HEK293 (cell line): Measurements from ENCODE around the gene PRR16.

Experiments
- KLF7 ChIP-seq: fragments of 450-650 bp; formaldehyde crosslinking; IDR thresholded peaks from 2 replicates; pipeline ENCODE4 v1.5.1; 2016; ENCODE audit warnings: missing biosample characterization, missing genetic modification characterization, borderline replicate concordance
- OVOL3 ChIP-seq: fragments of 450-650 bp; formaldehyde crosslinking; IDR thresholded peaks from 2 replicates; pipeline ENCODE4 v1.5.1; 2016; ENCODE audit warnings: missing biosample characterization, missing genetic modification characterization
- SCRT1 ChIP-seq: fragments of 450-650 bp; formaldehyde crosslinking; IDR thresholded peaks from 2 replicates; pipeline ENCODE4 v1.5.1; 2016; ENCODE audit warnings: missing biosample characterization, missing genetic modification characterization, borderline replicate concordance
- SP7 ChIP-seq: fragments of 450-650 bp; formaldehyde crosslinking; IDR thresholded peaks from 2 replicates; pipeline ENCODE4 v1.5.1; 2016; ENCODE audit warnings: missing biosample characterization, missing genetic modification characterization
- TCF7L2 ChIP-seq: IDR thresholded peaks from 2 replicates; pipeline ENCODE4 v1.6.1; 2011; ENCODE audit warnings: low read depth, mild to moderate bottlenecking, inconsistent platforms, low read length, moderate library complexity, borderline replicate concordance
- TRIM28 ChIP-seq: IDR thresholded peaks from 2 replicates; pipeline ENCODE4 v1.6.1; 2011; ENCODE audit warnings: low read length, control low read depth, borderline replicate concordance
- YY2 ChIP-seq: fragments of 450-650 bp; formaldehyde crosslinking; IDR thresholded peaks from 2 replicates; pipeline ENCODE4 v1.5.1; 2016; ENCODE audit warnings: missing biosample characterization, missing genetic modification characterization
- ZBTB1 ChIP-seq: fragments of 450-650 bp; formaldehyde crosslinking; IDR thresholded peaks from 2 replicates; pipeline ENCODE4 v1.5.1; 2016; ENCODE audit warnings: missing biosample characterization, missing genetic modification characterization
- ZBTB21 ChIP-seq: fragments of 450-650 bp; formaldehyde crosslinking; IDR thresholded peaks from 2 replicates; pipeline ENCODE4 v1.5.1; 2017; ENCODE audit warnings: missing biosample characterization, missing genetic modification characterization
- ZBTB48 ChIP-seq: fragments of 450-650 bp; formaldehyde crosslinking; IDR thresholded peaks from 2 replicates; pipeline ENCODE4 v1.5.1; 2016; ENCODE audit warnings: missing biosample characterization, missing genetic modification characterization
- ZNF138 ChIP-seq: fragments of 450-650 bp; formaldehyde crosslinking; IDR thresholded peaks from 2 replicates; pipeline ENCODE4 v1.5.1; 2016; ENCODE audit warnings: missing biosample characterization, missing genetic modification characterization, borderline replicate concordance
- ZNF214 ChIP-seq: fragments of 450-650 bp; formaldehyde crosslinking; IDR thresholded peaks from 2 replicates; pipeline ENCODE4 v1.5.1; 2017; ENCODE audit warnings: missing biosample characterization, mild to moderate bottlenecking, missing genetic modification characterization, borderline replicate concordance
- ZNF324 ChIP-seq: fragments of 450-650 bp; formaldehyde crosslinking; IDR thresholded peaks from 2 replicates; pipeline ENCODE4 v1.5.1; 2016; ENCODE audit warnings: missing biosample characterization, missing genetic modification characterization
- ZNF366 ChIP-seq: fragments of 450-650 bp; formaldehyde crosslinking; conservative IDR thresholded peaks from 2 replicates; pipeline ENCODE4 v1.5.1; 2016; ENCODE audit warnings: missing biosample characterization, missing genetic modification characterization
- ZNF37A ChIP-seq: fragments of 450-650 bp; IDR thresholded peaks from 2 replicates; pipeline ENCODE4 v1.5.1; 2018; ENCODE audit warnings: missing biosample characterization, missing genetic modification characterization
- ZNF501 ChIP-seq: fragments of 450-650 bp; formaldehyde crosslinking; IDR thresholded peaks from 2 replicates; pipeline ENCODE4 v1.5.1; 2016; ENCODE audit warnings: missing biosample characterization, missing genetic modification characterization
- ZNF513 ChIP-seq: fragments of 450-650 bp; IDR thresholded peaks from 2 replicates; pipeline ENCODE4 v1.5.1; 2018; ENCODE audit warnings: missing biosample characterization, missing genetic modification characterization
- ZNF514 ChIP-seq: fragments of 450-650 bp; formaldehyde crosslinking; IDR thresholded peaks from 2 replicates; pipeline ENCODE4 v1.5.1; 2016; ENCODE audit warnings: missing biosample characterization, missing genetic modification characterization
- ZNF529 ChIP-seq: fragments of 450-650 bp; formaldehyde crosslinking; IDR thresholded peaks from 2 replicates; pipeline ENCODE4 v1.5.1; 2017; ENCODE audit warnings: missing genetic modification characterization, missing biosample characterization; ENCODE audit not compliant: insufficient replicate concordance
- ZNF530 ChIP-seq: fragments of 450-650 bp; formaldehyde crosslinking; IDR thresholded peaks from 2 replicates; pipeline ENCODE4 v1.5.1; 2016; ENCODE audit warnings: low read depth, missing biosample characterization, missing genetic modification characterization
- ZNF664 ChIP-seq: fragments of 450-650 bp; formaldehyde crosslinking; IDR thresholded peaks from 2 replicates; pipeline ENCODE4 v1.5.1; 2016; ENCODE audit warnings: missing biosample characterization, missing genetic modification characterization
- ZNF701 ChIP-seq: fragments of 450-650 bp; formaldehyde crosslinking; IDR thresholded peaks from 2 replicates; pipeline ENCODE4 v1.5.1; 2016; ENCODE audit warnings: missing biosample characterization, missing genetic modification characterization
- ZNF768 ChIP-seq: fragments of 450-650 bp; formaldehyde crosslinking; IDR thresholded peaks from 2 replicates; pipeline ENCODE4 v1.5.1; 2018; ENCODE audit warnings: missing biosample characterization, mild to moderate bottlenecking, missing genetic modification characterization
- ZNF792 ChIP-seq: fragments of 450-650 bp; formaldehyde crosslinking; IDR thresholded peaks from 2 replicates; pipeline ENCODE4 v1.5.1; 2016; ENCODE audit warnings: missing biosample characterization, missing genetic modification characterization
- ZSCAN23 ChIP-seq: fragments of 450-650 bp; formaldehyde crosslinking; IDR thresholded peaks from 2 replicates; pipeline ENCODE4 v1.5.1; 2016; ENCODE audit warnings: missing biosample characterization, missing genetic modification characterization
- ZSCAN30 ChIP-seq: fragments of 450-650 bp; IDR thresholded peaks from 2 replicates; pipeline ENCODE4 v1.5.1; 2018; ENCODE audit warnings: missing biosample characterization, mild to moderate bottlenecking, missing genetic modification characterization, moderate library complexity
- ZSCAN4 ChIP-seq: fragments of 450-650 bp; formaldehyde crosslinking; IDR thresholded peaks from 2 replicates; pipeline ENCODE4 v1.5.1; 2017; ENCODE audit warnings: missing biosample characterization, missing genetic modification characterization
- TF ChIP-seq, protein P1 (sequence below): fragments of 450-650 bp; formaldehyde crosslinking; IDR thresholded peaks from 2 replicates; pipeline ENCODE4 v1.5.0; 2017; ENCODE audit warnings: missing biosample characterization, missing genetic modification characterization, borderline replicate concordance
- TF ChIP-seq, protein P2 (sequence below): fragments of 450-650 bp; formaldehyde crosslinking; IDR thresholded peaks from 2 replicates; pipeline ENCODE4 v1.5.1; 2017; ENCODE audit warnings: missing biosample characterization, missing genetic modification characterization
- TF ChIP-seq, protein P3 (sequence below): fragments of 450-650 bp; formaldehyde crosslinking; IDR thresholded peaks from 2 replicates; pipeline ENCODE4 v1.5.1; 2016; ENCODE audit warnings: missing biosample characterization, missing genetic modification characterization
- TF ChIP-seq, protein P4 (sequence below): fragments of 450-650 bp; formaldehyde crosslinking; IDR thresholded peaks from 2 replicates; pipeline ENCODE4 v1.5.1; 2016; ENCODE audit warnings: missing biosample characterization, missing genetic modification characterization

PRR16 gene

GRCh38 chr5:120457839-120458507 lies 6.1 kb upstream of the PRR16 start (continued):
- TF ChIP-seq OVOL3 (no peak), KLF7 (tag by site-specific recombination) (no peak), ZNF792 (no peak), ZNF530 (no peak), TCF7L2 (no peak), ZNF501 (tag by site-specific recombination) (no peak), TRIM28 (no peak), ZNF514 (no peak), ZBTB48 (tag by site-specific recombination) (no peak), ZNF701 (tag by site-specific recombination) (no peak), YY2 (tag by site-specific recombination) (no peak), ZNF214 (no peak), SCRT1 (tag by site-specific recombination) (no peak), ZNF513 (tag by site-specific recombination) (no peak), ZNF768 (peak; percentile 26; the same call in 1 of the 2 replicates), SP7 (tag by site-specific recombination) (no peak), ZSCAN23 (no peak), ZSCAN30 (0 out of 2 replicates have a peak, but pooled peaks have one; percentile 39), ZNF366 (tag by site-specific recombination) (peak; percentile 80), ZNF529 (tag by site-specific recombination) (no peak), ZBTB1 (tag by site-specific recombination) (no peak), ZSCAN4 (tag by site-specific recombination) (no peak), ZNF324 (no peak), ZBTB21 (peak; percentile 70), ZNF138 (tag by site-specific recombination) (no peak), ZNF664 (no peak), ZNF37A (tag by site-specific recombination) (no peak)
- TF ChIP-seq, protein P1, sequence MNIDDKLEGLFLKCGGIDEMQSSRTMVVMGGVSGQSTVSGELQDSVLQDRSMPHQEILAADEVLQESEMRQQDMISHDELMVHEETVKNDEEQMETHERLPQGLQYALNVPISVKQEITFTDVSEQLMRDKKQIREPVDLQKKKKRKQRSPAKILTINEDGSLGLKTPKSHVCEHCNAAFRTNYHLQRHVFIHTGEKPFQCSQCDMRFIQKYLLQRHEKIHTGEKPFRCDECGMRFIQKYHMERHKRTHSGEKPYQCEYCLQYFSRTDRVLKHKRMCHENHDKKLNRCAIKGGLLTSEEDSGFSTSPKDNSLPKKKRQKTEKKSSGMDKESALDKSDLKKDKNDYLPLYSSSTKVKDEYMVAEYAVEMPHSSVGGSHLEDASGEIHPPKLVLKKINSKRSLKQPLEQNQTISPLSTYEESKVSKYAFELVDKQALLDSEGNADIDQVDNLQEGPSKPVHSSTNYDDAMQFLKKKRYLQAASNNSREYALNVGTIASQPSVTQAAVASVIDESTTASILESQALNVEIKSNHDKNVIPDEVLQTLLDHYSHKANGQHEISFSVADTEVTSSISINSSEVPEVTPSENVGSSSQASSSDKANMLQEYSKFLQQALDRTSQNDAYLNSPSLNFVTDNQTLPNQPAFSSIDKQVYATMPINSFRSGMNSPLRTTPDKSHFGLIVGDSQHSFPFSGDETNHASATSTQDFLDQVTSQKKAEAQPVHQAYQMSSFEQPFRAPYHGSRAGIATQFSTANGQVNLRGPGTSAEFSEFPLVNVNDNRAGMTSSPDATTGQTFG (tag by site-specific recombination), result no peak
- TF ChIP-seq, protein P2, sequence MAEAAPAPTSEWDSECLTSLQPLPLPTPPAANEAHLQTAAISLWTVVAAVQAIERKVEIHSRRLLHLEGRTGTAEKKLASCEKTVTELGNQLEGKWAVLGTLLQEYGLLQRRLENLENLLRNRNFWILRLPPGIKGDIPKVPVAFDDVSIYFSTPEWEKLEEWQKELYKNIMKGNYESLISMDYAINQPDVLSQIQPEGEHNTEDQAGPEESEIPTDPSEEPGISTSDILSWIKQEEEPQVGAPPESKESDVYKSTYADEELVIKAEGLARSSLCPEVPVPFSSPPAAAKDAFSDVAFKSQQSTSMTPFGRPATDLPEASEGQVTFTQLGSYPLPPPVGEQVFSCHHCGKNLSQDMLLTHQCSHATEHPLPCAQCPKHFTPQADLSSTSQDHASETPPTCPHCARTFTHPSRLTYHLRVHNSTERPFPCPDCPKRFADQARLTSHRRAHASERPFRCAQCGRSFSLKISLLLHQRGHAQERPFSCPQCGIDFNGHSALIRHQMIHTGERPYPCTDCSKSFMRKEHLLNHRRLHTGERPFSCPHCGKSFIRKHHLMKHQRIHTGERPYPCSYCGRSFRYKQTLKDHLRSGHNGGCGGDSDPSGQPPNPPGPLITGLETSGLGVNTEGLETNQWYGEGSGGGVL (tag by site-specific recombination), result no peak
- TF ChIP-seq, protein P3, sequence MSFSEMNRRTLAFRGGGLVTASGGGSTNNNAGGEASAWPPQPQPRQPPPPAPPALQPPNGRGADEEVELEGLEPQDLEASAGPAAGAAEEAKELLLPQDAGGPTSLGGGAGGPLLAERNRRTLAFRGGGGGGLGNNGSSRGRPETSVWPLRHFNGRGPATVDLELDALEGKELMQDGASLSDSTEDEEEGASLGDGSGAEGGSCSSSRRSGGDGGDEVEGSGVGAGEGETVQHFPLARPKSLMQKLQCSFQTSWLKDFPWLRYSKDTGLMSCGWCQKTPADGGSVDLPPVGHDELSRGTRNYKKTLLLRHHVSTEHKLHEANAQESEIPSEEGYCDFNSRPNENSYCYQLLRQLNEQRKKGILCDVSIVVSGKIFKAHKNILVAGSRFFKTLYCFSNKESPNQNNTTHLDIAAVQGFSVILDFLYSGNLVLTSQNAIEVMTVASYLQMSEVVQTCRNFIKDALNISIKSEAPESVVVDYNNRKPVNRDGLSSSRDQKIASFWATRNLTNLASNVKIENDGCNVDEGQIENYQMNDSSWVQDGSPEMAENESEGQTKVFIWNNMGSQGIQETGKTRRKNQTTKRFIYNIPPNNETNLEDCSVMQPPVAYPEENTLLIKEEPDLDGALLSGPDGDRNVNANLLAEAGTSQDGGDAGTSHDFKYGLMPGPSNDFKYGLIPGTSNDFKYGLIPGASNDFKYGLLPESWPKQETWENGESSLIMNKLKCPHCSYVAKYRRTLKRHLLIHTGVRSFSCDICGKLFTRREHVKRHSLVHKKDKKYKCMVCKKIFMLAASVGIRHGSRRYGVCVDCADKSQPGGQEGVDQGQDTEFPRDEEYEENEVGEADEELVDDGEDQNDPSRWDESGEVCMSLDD (tag by site-specific recombination), result no peak
- TF ChIP-seq, protein P4, sequence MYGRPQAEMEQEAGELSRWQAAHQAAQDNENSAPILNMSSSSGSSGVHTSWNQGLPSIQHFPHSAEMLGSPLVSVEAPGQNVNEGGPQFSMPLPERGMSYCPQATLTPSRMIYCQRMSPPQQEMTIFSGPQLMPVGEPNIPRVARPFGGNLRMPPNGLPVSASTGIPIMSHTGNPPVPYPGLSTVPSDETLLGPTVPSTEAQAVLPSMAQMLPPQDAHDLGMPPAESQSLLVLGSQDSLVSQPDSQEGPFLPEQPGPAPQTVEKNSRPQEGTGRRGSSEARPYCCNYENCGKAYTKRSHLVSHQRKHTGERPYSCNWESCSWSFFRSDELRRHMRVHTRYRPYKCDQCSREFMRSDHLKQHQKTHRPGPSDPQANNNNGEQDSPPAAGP (tag by site-specific recombination), result no peak
